ENCODE data around the gene MEF2B.
"Not testable (repeated sequence)": the region's sequence is repeated elsewhere in the genome, so short reads cannot be mapped to it uniquely, and the experiment has no call there.

MEF2B gene

DNA sequence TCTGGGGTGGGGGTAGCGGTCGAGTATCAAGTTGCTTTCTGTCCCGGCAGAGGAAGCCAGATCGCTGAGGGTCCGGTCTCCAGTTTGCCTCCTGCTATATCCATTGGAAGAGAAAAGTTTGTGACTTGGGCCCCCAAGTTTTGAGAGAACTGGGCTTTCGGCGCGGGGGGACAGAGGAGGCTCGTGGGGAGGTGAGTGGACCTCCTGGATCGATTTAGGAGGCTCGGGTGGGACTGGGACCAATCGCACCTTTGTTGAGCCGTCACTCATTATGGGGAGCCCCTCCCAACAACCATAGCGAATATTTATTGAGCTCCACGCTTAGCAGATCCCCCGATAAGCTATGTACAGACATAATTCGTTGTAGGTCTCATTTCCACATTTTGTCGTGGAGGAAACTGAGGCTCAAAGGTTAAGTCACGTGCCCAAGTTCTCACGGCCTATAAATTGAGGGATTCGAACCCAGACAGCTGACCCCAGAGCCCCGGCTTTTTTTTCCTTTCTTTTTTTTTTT lies 22.9 kb upstream of the MEF2B start:
- DNase-seq, result no peak

DNA sequence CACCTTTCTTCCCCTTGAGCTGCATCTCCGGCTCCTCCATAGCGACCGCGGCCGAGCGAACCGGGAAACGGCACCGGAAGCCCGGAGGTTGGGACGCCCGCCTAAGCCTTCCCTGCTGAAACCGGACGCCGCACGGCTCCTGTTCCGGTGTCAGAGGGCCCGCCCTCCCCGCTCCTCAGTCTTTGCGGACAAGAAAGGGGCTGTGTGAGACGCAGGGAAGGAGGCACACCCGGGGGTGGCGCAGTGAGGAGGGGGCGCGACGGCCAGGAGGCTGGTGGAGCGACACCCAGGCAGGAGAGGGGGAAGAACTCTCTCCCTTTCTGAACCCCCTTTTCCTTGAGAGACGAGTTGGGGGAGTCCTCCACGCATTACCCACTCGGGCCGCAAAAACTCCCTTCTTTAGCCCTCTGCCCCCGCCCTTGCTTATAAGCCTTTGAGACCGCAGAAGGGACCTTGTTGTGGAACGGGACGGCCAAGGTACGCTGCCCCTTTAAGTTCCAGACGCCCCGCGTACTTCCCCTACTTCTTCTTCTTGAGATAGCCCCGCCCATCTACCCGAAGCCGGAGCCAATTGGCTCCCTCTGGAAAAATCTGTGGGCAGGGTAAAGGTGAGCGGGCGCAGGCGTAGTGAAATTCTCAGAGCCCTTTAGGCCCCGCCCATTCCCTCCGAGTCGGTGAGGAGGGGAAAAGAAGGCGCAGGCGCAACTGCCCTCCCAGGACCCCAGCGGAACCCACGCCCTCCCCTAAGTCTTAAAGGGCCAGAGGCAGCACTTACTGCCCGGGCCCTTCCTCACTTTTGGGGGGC lies 22.2 kb upstream of the MEF2B start, which contains the start of the genes BORCS8 and RFXANK:
BORCS8 (minus strand) TSS at position 75 of the 805 bp plus-strand sequence; CDS start at position 40, 35 bp downstream.
RFXANK (plus strand) TSS at position 181 of the 805 bp plus-strand sequence. CDS start 1,689 bp downstream, outside the sequence.
- DNase-seq, result peak; percentile 99

DNA sequence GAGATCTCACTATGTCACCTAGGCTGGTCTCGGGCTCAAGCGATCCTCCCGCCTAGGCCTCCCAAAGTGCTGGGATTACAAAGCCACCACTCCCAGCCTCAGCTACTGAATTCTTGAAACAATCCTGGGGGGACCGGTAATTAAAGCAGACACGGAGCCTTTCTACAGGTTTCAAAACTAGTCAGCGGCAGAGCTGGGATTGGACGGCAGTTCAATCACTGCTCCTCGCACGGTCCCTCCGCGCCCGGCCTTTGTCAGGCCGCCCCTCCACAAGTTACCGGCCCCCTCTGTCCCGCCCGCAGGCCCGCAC lies 21.7 kb upstream of the MEF2B start:
- DNase-seq, result no peak

DNA sequence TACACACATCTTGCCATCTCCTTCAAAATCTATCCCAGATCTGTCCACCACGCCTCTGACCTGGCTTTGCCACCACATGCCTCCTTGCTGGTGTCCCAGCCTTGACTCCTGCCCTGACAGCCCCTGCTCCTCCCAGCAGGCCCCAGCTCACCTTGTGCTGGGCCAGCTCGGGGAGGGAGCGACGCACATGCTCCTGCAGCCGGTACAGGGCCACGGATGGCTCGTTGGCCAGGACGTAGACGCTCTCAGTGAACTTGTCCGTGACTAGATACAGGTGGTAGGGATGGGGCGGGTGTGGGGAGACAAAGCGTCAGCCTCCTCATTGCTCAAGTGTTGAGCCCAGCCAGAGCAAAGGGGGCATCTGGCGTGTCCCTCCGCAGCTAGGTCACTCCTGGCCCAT lies 16.7 kb upstream of the MEF2B start:
- no peak for DNase-seq

DNA sequence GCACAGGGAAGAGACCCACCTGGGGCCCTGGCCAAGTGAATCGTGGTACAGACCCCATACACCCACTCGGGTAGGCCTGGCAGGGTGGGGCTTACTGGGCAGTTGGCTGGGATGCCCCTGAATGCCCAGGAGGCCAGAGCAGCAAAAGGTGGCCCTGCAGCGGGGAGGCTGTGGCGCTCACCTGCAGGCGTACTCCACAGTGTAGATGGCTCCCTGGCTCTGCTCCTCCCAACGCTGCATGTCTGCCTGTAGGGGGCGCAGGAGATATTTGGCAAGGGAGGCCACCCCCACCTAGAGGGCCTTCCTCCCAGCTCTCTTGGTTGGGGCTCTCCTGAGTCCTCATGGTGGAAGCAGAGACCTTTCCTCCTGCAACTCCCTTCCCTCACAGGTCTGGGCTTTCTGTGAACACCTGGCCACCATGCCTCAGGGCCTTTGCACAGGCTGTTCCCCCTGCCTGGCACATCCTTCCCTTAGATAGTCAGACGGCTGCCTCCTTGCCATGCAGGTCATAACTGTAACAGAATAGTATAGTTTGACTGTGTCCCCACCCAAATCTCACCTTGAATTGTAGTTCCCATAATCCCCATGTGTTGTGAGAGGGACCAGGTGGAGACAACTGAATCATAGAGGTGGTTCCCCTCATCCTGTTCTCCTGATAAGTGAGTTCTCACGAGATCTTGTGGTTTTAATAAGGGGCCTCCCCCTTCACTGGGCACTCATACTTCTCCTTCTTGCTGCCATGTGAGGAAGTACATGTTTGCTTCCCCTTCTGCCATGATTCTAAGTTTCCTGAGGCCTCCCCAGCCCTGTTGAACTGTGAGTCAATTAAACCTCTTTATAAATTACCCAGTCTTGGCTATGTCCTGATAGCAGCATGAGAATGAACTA lies 16.0 kb upstream of the MEF2B start:
- peak; percentile 88 for DNase-seq

DNA sequence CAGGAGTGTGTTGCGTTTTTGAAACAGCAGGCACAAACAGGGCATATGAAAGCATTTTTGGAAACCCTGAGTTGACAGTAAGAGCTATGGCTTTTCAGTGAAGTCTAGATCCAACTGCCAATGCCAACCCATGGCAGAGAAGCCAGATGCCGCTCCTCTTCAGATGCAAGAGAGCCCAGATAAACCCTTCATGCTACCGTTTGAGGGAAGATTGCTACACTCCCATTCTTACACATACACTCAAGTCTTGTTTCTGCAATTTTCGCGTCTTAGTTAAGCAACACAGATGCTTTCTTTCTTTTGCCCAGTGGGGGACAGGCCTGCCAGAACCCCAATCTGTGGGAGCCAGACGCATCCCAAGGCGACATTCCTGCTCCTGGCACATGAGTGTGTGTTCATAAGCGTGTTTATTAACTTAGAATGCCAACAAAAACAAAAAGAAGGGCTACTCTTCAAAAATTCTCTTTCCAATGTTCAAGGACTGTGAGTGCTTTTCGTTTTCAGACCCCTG lies 11.5 kb upstream of the MEF2B start:
- DNase-seq, result no peak

DNA sequence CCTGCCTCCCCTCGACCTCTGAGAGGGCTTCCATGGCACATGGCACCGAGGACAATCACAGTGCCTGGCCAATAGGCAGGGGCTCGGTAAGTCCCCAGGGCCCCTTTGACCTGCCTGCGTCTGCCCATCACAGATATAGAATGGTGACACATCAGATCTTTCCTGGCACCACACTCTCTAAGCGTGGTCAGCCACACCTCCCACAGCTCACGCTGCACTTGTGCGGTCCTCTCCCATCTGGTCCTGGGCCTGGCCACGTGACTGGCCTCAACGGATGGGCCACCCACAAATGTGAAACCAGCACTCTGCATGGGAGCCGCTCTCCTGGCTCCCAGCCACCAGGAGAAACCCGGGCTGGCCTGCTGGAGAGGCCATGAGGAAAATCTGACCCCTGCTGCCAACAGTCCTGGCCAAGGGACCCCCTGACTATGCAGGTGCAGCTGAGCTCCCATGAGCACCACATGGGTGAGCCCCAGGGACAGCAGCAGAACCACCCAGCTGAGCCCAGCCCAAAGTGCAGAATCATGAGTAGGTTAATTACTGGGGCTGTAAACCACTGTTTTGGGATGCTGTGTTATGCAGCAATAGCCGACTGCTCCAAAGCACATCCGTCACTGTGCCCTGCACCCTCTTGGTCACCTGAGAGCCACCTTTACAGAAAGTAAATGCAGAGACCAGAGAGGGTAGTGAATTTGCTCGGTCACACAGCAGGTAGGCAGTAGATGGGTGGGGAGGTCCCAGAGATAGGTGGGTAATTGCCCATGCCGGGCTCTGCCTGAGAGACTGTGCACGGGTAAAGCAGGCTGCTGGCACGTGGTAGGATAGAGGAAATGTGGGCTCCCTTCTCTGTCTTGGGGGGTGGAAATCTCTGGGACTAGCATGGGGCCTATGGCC lies 9.7 kb upstream of the MEF2B start:
- no peak for DNase-seq

DNA sequence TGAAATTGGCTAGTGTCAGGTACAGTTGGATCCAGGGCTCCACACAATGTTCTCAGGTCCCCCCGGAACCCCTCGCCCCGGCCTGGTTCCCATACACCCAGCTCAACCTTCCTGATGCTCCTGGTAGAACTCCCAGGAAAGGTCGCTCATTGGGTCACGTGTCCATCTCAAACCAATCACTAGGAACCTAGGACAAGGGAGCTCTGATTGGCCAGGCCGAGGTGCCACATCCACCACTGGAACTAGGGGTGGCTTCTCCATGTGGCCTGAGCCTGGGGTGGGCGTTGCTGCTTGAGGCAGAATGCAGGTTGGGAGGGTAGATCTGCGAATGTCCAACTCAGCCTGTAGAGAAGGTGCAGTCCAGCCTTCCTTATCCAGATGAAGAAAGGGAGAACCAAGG lies 6.9 kb upstream of the MEF2B start:
- DNase-seq, result no peak

DNA sequence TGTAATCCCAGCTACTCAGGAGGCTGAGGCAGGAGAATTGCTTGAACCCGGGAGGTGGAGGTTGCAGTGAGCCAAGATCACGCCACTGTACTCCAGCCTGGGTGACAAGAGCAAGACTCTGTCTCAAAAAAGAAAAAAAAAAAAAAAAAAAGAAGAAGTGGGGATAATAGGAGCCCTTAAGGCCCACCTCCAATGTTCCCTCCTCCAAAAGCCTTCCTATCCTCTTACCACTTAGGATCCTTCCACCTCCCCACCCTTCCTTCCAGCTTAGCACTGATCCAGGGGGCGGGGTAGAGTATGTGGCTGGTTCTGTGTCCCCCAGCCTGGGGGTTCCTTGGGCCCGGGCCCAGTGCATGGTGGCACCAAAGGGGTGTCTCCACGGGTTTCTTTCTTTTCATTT lies 3.2 kb upstream of the MEF2B start:
- DNase-seq, result not testable (repeated sequence)

DNA sequence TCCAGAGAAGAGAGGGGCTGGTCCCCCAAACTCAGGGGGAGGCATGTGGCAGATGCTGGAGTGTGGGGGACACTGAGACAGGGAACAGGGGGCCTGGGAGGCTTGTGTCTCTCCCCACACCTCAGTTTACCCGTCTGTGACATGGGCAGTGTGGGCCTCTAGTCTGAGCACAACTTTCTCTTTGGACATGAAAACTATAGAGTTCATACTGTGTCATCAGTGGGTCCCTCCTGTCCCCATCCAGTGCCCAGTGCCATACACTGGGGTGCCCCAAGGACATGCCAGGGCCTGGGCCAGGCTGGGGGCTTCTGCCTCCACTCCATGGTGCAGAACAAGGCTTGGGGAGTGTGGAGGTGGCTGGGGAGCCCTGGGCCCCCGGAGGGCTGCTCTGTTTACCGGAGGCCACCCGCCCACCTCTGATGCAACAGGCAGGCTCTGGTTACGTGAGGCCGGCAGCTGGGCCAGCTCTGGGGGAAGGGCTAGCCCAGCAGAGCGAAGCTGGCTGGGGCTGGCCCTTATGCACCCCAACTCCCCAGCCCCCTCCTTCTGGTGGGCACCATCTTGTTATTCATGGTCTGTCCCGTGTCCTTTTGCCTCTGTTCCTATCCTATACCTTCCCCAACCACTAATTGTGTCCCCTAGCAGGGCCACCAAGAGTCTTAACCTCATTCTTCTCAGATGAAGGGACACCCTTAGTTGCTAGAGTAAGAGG lies 1.9 kb upstream of the MEF2B start:
- DNase-seq, result no peak

DNA sequence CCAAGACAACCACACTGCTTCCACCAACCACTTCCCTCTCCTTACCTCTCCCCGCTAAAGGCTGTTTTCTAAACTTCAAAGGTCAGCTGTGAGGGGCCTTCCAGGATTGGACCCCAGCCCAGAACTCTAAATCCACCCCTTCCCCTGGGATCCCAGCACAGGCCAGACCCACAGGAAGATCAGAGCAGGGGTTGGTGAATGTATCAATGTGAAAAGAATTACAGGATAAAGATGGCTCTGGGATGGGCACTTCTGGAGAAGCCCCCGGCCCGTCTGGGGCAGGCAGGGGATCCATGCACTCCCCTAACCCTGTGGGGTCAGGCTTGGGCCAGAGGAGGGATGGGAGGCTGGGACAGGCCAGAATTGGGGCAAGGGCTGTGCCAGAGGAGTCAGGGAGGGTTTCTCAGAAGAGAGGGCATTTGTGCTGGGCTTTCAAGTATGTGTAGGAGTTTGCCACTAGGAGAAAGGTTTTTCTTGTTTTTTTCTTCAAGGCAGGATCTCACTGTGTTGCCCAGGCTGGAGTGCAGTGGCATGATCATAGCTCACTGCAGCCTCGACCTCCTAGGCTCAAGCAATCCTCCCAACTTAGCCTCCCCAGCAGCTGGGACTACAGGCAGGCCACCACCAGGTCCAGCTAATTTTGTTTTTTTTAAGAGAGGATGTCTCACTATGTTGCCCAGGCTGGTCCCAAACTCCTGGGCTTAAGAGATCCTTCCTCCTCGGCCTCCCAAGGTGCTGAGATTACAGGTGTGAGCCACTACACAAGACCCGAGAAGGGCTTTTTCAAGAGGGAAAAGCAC lies 1.0 kb upstream of the MEF2B start:
- DNase-seq, result no peak

DNA sequence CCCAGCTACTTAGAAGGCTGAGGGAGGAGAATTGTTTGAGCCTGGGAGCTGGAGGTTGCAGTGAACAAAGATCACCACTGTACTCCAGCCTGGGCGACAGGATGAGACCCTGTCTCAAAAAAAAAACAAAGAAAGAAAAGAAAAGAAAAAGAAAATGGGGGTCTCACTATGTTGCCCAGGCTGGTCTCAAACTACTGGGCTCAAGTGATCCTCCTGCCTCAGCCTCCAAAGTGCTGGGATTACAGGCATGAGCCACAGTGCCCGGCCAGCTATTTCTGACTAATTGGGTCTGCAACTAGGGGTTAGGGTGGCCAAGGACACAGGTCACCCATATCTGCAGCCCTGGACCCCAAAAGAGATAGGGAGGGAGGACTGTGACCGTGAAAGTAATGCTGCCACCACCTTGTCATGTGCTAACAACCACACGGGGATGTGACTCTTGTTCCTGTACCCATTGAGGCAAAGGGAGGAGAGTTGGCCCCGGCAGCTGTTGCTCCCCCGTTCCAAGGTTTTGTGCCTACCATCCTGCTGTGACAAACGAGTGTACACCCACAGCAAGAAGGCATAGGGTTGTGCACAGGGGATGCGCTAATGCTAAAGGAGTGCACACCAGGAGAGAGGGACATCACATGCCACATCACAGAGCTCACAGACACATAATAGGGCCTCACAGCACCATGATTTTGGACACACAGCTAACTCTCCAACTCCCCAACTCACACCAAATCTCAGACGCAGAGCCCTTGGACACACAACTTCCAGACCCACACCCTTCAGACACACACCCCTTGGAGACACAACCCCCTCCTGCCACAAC lies 619 bp downstream of the MEF2B start:
- no peak for DNase-seq

DNA sequence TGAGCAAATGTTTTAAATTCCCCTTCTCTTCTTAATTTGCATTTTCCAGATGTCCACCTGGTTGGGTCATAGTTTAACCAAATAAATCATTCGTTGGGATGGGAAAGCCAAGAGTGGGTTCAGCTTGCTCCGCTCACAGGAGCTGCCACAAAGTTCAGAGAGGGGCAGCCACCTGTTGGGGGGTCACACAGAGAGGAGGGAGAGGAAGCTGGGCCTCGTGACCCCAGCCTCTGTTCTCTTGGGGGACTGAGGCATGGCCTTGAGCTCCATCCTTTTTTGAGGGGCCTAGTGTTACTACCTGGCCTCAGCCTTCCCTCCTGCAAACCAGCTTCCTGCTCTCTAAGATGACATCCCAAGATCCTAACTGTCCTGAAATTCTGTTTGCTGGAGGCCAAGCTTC lies 2.5 kb downstream of the MEF2B start:
- DNase-seq, result no peak

DNA sequence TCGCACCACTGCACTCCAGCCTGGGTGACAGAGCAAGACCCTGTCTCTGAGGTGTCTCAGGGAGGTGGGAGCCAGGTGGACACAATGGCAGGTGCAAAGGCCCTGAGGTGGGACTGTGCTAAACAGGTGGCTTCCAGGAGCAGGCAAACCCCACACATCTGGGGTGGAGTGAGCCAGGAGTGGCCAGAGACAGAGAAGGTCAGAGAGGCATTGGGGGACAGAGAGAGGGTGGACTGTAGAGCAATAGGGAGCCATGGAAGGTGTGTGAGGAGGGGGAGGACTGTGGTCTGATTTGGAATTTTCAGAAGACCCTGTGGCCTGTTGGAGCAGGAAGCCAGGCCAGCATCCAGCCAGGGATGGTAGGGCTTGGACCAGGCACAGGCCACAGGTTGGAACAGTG lies 4.7 kb downstream of the MEF2B start:
- DNase-seq, result no peak

DNA sequence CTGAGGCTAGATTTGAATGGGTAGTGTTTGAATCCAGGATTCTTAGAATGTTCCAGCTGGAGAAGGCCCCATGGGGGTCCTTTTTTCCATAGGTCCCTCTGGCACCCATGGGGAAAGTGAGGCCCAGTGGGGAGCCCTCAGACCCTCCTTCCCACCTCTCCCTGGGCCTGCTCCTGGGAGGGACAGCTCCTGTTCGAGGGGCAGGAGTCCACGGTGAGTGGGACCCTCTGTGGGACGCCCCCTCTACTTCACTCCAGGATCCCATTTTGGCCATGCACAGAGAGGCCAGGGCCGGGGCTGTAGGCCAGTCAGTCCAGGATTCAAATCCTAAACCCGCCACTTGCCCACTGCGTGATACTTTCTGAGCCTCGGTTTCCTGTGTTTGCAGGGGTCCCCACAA lies 7.6 kb downstream of the MEF2B start:
- no peak for DNase-seq

DNA sequence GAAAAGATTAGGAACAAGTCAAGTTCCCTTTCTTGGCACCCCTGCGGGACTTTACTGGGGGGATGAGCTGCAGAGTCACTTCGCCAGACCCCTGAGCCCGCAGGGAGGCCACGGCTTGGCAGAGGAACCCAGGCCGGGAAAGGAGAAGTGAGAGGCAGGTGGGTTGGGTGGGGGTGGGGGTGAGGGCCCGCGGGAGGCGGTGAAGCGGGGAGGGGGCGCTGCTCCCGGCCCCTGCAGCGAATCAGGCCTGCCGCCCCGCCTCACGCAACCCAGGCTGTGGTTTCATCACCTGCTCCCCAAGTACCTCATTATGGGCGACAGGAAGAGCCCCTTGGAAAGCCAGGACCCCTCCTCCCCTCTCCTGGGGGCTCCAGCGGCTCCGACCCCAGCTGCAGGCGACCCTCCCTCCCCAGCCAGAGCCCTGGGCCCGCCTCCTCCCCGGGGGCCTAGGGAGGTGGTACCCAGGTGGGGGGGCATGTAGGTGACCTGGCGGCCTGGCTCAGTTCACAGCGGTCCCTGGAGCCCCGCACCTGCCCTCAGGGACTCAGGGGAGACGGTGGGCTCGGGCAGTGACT lies 9.5 kb downstream of the MEF2B start:
- DNase-seq, result no peak

DNA sequence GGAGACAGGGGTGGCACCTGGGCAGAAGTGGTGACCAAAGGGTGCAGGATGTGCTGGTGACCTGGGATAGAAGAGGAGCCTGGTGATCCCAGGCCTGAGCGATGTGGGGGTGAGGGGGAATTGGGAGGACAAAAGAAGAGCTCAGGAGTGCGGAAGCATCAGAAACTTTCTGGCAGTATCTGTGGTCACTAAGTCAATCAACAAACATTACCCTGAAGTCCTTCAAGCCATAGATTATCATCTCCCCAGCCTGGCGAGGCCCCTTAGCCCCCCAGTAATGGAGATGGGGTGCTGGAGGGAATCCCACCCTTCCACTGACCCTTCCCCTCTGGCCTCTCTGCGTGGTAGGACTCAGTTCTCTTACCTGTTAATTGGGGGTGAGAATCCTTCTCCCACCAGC lies 10.5 kb downstream of the MEF2B start:
- DNase-seq, result no peak

DNA sequence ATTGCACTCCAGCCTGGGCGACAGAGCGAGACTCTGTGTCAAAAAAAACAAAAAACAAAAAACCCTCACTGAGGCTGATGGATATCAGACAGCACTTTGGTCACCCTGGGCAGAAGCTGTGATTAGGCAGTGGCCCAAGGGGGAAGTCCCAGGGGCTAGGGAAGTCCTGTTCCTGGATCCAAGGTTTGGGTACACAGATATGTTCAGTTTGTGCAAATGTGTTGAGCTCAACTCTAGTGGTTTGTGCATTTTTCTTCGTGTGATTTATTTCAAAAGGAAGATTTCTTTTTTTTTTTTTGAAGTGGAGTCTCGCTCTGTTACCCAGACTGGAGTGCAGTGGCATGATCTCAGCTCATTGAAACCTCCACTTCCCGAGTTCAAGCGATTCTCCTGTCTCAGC lies 12.3 kb downstream of the MEF2B start:
- DNase-seq, result no peak

DNA sequence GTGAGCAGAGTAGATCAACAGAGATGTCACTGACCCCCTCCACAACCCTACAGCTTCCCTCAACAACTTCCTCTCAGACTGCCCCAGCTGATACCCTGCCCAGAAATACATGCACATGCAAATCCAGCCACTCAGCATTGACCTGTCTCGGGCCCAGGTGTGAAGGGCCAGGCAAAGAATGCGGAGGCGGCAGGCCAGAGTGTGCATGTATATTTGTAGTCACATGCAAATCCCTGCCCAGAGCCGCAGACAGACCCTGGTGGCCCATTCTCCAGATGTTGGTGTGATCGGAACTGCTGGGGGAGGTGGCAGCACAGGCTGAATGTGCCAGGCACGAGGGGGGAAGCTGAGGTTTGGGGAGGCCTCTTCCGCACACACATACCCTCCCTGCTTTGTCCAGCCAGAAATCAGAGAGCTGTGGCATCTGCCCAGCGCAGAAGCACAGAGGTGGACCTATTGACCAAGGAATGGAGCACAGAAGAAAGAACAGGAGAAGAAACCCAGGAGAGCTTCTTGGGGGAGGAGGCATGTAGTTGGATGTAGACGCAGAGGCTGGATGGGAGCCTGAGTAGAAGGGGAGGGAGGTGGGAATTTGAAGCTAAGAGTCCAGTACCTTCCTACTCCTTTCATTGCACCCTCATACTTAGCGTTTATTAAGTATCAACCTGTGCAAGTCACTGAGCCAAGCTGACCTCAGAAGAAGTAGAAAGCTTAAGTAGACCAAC lies 14.4 kb downstream of the MEF2B start:
- DNase-seq, result no peak
